Inflammatory macrophage (primary cell): Measurements from ENCODE around the gene PDZK1.
"Not testable (repeated sequence)": the region's sequence is repeated elsewhere in the genome, so short reads cannot be mapped to it uniquely, and the experiment has no call there.

Source experiments
- DNase-seq, 2 donors: peaks; one replicate each; pipeline ENCODE4 v3.0.0-alpha.2; 2020 to 2022

Gene PDZK1

GRCh38 chr1:145710291-145711027 is 3.3 kb upstream of the PDZK1 start:
- no peak for DNase-seq

GRCh38 chr1:145708063-145708462 is 895 bp upstream of the PDZK1 start:
- DNase-seq, result no peak

GRCh38 chr1:145706086-145706664 is 993 bp downstream of the PDZK1 start:
- DNase-seq, result no peak

- DNase-seq, result no peak
These were observed 1.5 kb downstream of the PDZK1 start for GRCh38 chr1:145705622-145706021.

- DNase-seq, result no peak
These were observed 4.3 kb downstream of the PDZK1 start for GRCh38 chr1:145702826-145703225.

- no peak for DNase-seq
These were observed 5.1 kb downstream of the PDZK1 start for GRCh38 chr1:145702052-145702451.

GRCh38 chr1:145701306-145701862 is 5.8 kb downstream of the PDZK1 start:
- DNase-seq, result no peak

- DNase-seq, result no peak
These were observed 10.6 kb downstream of the PDZK1 start for GRCh38 chr1:145696630-145696960.

GRCh38 chr1:145695821-145696629 is 11.1 kb downstream of the PDZK1 start:
- DNase-seq, result peak; percentile 22 to 63

- DNase-seq, result no peak
These were observed 14.3 kb downstream of the PDZK1 start for GRCh38 chr1:145692785-145693443.

GRCh38 chr1:145690587-145691558 is 16.3 kb downstream of the PDZK1 start:
- no peak for DNase-seq

- no peak for DNase-seq
These were observed 17.2 kb downstream of the PDZK1 start for GRCh38 chr1:145689922-145690321.

- DNase-seq, result no peak
These were observed 18.2 kb downstream of the PDZK1 start for GRCh38 chr1:145688924-145689323.

GRCh38 chr1:145688328-145688727 is 18.8 kb downstream of the PDZK1 start:
- no peak for DNase-seq

GRCh38 chr1:145686078-145686477 is 21.1 kb downstream of the PDZK1 start:
- DNase-seq, result not testable (repeated sequence)

- DNase-seq, result not testable (repeated sequence)
These were observed 22.3 kb downstream of the PDZK1 start for GRCh38 chr1:145684858-145685257.

GRCh38 chr1:145673217-145673616 is 34.0 kb downstream of the PDZK1 start:
- DNase-seq, result not testable (repeated sequence)

GRCh38 chr1:145670995-145671745 is 36.0 kb downstream of the PDZK1 start:
- DNase-seq, result not testable (repeated sequence)

GRCh38 chr1:145665015-145665414 is 42.2 kb downstream of the PDZK1 start:
- not testable (repeated sequence) for DNase-seq

- DNase-seq, result not testable (repeated sequence)
These were observed 44.7 kb downstream of the PDZK1 start for GRCh38 chr1:145662502-145662901.
